ENCODE results near the gene LDLRAD4.
"Not testable (repeated sequence)": the region's sequence is repeated elsewhere in the genome, so short reads cannot be mapped to it uniquely, and the experiment has no call there.

The LDLRAD4 gene

GRCh38 chr18:13486686-13487085 is 268.1 kb downstream of the LDLRAD4 start:
- TF ChIP-seq ZFX (IDR thresholded peaks at IDR 0.05) (no peak), CTCF (conservative IDR thresholded peaks at IDR 0.05) (no peak)
- no peak overlapping the region for H3K27ac ChIP-seq

- TF ChIP-seq CTCF (conservative IDR thresholded peaks at IDR 0.05): no peak
- no peak for TF ChIP-seq ZFX (IDR thresholded peaks at IDR 0.05)
- no peak overlapping the region for H3K27ac ChIP-seq
These were observed 268.7 kb downstream of the LDLRAD4 start for GRCh38 chr18:13487237-13487636.

GRCh38 chr18:13488281-13488929 is 269.8 kb downstream of the LDLRAD4 start:
- TF ChIP-seq ZFX (IDR thresholded peaks at IDR 0.05) (no peak), CTCF (conservative IDR thresholded peaks at IDR 0.05) (no peak)
- H3K27ac ChIP-seq: no peak overlapping the region

GRCh38 chr18:13489303-13489702 is 270.7 kb downstream of the LDLRAD4 start:
- H3K27ac ChIP-seq: not testable (repeated sequence)

- TF ChIP-seq ZFX (IDR thresholded peaks at IDR 0.05) (no peak), CTCF (conservative IDR thresholded peaks at IDR 0.05) (no peak)
- H3K27ac ChIP-seq: no peak overlapping the region
These were observed 272.6 kb downstream of the LDLRAD4 start for GRCh38 chr18:13491138-13491537.

- no peak for TF ChIP-seq CTCF (conservative IDR thresholded peaks at IDR 0.05)
- no peak for TF ChIP-seq ZFX (IDR thresholded peaks at IDR 0.05)
- no peak overlapping the region for H3K27ac ChIP-seq
These were observed 273.8 kb downstream of the LDLRAD4 start for GRCh38 chr18:13492314-13492713.

GRCh38 chr18:13493079-13493478 is 274.5 kb downstream of the LDLRAD4 start:
- no peak for TF ChIP-seq CTCF (conservative IDR thresholded peaks at IDR 0.05)
- TF ChIP-seq ZFX (IDR thresholded peaks at IDR 0.05): no peak

GRCh38 chr18:13493725-13494124 is 275.2 kb downstream of the LDLRAD4 start:
- TF ChIP-seq CTCF (conservative IDR thresholded peaks at IDR 0.05): no peak
- TF ChIP-seq ZFX (IDR thresholded peaks at IDR 0.05): no peak
- no peak overlapping the region for H3K27ac ChIP-seq

More at GRCh38 chr18:13493079-13493478, 274.5 kb downstream of the LDLRAD4 start:
- H3K27ac ChIP-seq: no peak overlapping the region
